ENCODE data around the gene ST6GAL1. TPM values are rescaled to one million over a fixed set of nuclear protein-coding genes. Genes with fewer than 3 reads are reported as not detected.
"Not testable (repeated sequence)": the region's sequence is repeated elsewhere in the genome, so short reads cannot be mapped to it uniquely, and the experiment has no call there.

ST6GAL1 gene
- total RNA-seq, 1 donor: 46.3 TPM

- no peak for DNase-seq (ENCODE audit: low read depth in 2 of 3, low spot score in 2 of 3)
Observed at GRCh38 chr3:187042346-187042745, 112.0 kb downstream of the ST6GAL1 start.

- no peak for DNase-seq (ENCODE audit: low read depth in 2 of 3, low spot score in 2 of 3)
Observed at GRCh38 chr3:187042874-187043458, 112.6 kb downstream of the ST6GAL1 start.

GRCh38 chr3:187044206-187044605, 113.9 kb downstream of the ST6GAL1 start:
- DNase-seq (ENCODE audit: low read depth in 2 of 3, low spot score in 2 of 3): peak in 1 of 3 donors; percentile 65

- no peak for DNase-seq (ENCODE audit: low read depth in 2 of 3, low spot score in 2 of 3)
Observed at GRCh38 chr3:187044867-187045552, 114.7 kb downstream of the ST6GAL1 start.

GRCh38 chr3:187046033-187046432, 115.7 kb downstream of the ST6GAL1 start:
- DNase-seq (ENCODE audit: low read depth in 2 of 3, low spot score in 2 of 3): no peak

- no peak for DNase-seq (ENCODE audit: low read depth in 2 of 3, low spot score in 2 of 3)
Observed at GRCh38 chr3:187049462-187050101, 119.3 kb downstream of the ST6GAL1 start.

- no peak for DNase-seq (ENCODE audit: low read depth in 2 of 3, low spot score in 2 of 3)
Observed at GRCh38 chr3:187051066-187051465, 120.7 kb downstream of the ST6GAL1 start.

- DNase-seq (ENCODE audit: low read depth in 2 of 3, low spot score in 2 of 3): no peak
Observed at GRCh38 chr3:187051724-187052366, 121.5 kb downstream of the ST6GAL1 start.

- not testable (repeated sequence) for DNase-seq (ENCODE audit: low read depth in 2 of 3, low spot score in 2 of 3)
Observed at GRCh38 chr3:187052427-187052826, 122.1 kb downstream of the ST6GAL1 start.

- not testable (repeated sequence) for DNase-seq (ENCODE audit: low read depth in 2 of 3, low spot score in 2 of 3)
Observed at GRCh38 chr3:187054433-187054832, 124.1 kb downstream of the ST6GAL1 start.

- DNase-seq (ENCODE audit: low read depth in 2 of 3, low spot score in 2 of 3): not testable (repeated sequence)
Observed at GRCh38 chr3:187057803-187058202, 127.5 kb downstream of the ST6GAL1 start.

- DNase-seq (ENCODE audit: low read depth in 2 of 3, low spot score in 2 of 3): no peak
Observed at GRCh38 chr3:187061748-187062147, 131.4 kb downstream of the ST6GAL1 start.

- no peak for DNase-seq (ENCODE audit: low read depth in 2 of 3, low spot score in 2 of 3)
Observed at GRCh38 chr3:187062526-187063177, 132.3 kb downstream of the ST6GAL1 start.

- DNase-seq (ENCODE audit: low read depth in 2 of 3, low spot score in 2 of 3): no peak
Observed at GRCh38 chr3:187063286-187064121, 133.2 kb downstream of the ST6GAL1 start.

- DNase-seq (ENCODE audit: low read depth in 2 of 3, low spot score in 2 of 3): no peak
Observed at GRCh38 chr3:187064210-187065115, 134.1 kb downstream of the ST6GAL1 start.

GRCh38 chr3:187066228-187066995, 136.1 kb downstream of the ST6GAL1 start:
- DNase-seq (ENCODE audit: low read depth in 2 of 3, low spot score in 2 of 3): peak; percentile 24 to 83 (median 73)

GRCh38 chr3:187068787-187069186, 138.5 kb downstream of the ST6GAL1 start:
- DNase-seq (ENCODE audit: low read depth in 2 of 3, low spot score in 2 of 3): no peak

GRCh38 chr3:187069857-187070516, 139.7 kb downstream of the ST6GAL1 start:
- no peak for DNase-seq (ENCODE audit: low read depth in 2 of 3, low spot score in 2 of 3)
